ENCODE measurements around the gene CCT8L2.
"Not testable (repeated sequence)": the region's sequence is repeated elsewhere in the genome, so short reads cannot be mapped to it uniquely, and the experiment has no call there.

DNA sequence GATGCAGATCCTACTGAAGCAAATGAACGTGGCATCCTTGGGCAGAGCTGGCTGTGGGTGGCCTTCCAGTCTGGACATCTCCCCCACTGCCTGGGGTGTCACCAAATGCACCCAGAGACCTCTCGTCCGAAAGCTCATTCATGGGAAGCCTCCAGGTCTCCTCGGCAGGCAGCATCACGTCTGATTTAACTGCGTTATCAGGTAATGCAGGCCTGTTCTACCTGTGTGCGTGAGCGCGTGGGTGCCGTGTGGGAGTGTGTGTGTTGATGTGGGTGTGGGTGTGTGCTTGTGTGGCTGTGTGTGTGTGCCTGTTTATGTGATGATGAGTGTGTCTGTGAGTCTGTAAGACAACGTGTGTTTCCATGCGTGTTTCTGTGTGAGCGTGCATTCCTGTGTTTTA lies 35.1 kb downstream of the CCT8L2 start:
- TF ChIP-seq EZH2 (IDR thresholded peaks at IDR 0.05); POLR2AphosphoS5 (IDR thresholded peaks at IDR 0.05; ENCODE audit: borderline replicate concordance, low read depth, low read length): not testable (repeated sequence)

Measured in SK-N-MC (cell line).